SK-N-SH (cell line): Measurements from ENCODE around the gene OGFOD3. TPM values are rescaled to one million over a fixed set of nuclear protein-coding genes. Genes with fewer than 3 reads are reported as not detected.
"Not testable (repeated sequence)": the region's sequence is repeated elsewhere in the genome, so short reads cannot be mapped to it uniquely, and the experiment has no call there.

ENCODE experiments used
- CTCF ChIA-PET: fragments of 300-600, 350-600 bp; formaldehyde crosslinking; extraction: SDS; loops from one replicate; lab custom pipeline; 2021; lab: Yijun Ruan, JAX
- POLR2A ChIA-PET: fragments of 350-600 bp; sonication (Branson Sonifier 250); formaldehyde crosslinking; extraction: SDS; loops from one replicate; lab custom pipeline; 2020; ENCODE audit warnings: antibody characterized with exemption, inconsistent platforms; lab: Yijun Ruan, JAX
- DNase-seq: peaks from one replicate; pipeline ENCODE4 v3.0.0; 2012
- H2AFZ ChIP-seq: fragments of 200-600 bp; sonication (generic); 2 replicates; pipeline ENCODE4 v1.8.1; 2016; ENCODE audit warnings: antibody characterized with exemption, mild to moderate bottlenecking, low read depth
- H3F3A ChIP-seq: fragments of 200-600 bp; sonication (generic); replicated peaks from 2 replicates; pipeline ENCODE3; 2016; ENCODE audit warnings: antibody characterized with exemption, mild to moderate bottlenecking; ENCODE audit not compliant: insufficient read depth
- H3K27ac ChIP-seq, 2 experiments: fragments of 200-500 bp in 1 of 2; fragments of 200-600 bp in 1 of 2; sonication (Bioruptor generic) in 1 of 2; sonication (generic), shearing (Covaris generic) in 1 of 2; 2 replicates each; pipeline versions ENCODE4 v1.5.1 to v1.6.1; 2014 to 2016; ENCODE audit warnings: low read depth in 2 of 2, inconsistent platforms in 1 of 2, low read length in 1 of 2, mild to moderate bottlenecking in 1 of 2, mixed read lengths in 1 of 2
- H3K27me3 ChIP-seq: fragments of 200-600 bp; sonication (generic), shearing (Covaris generic); 2 replicates; pipeline ENCODE4 v1.6.1; 2016; ENCODE audit warnings: mixed run types; ENCODE audit not compliant: insufficient read depth
- H3K36me3 ChIP-seq, 2 experiments: fragments of 200-500 bp in 1 of 2; fragments of 200-600 bp in 1 of 2; sonication (Bioruptor generic) in 1 of 2; sonication (generic) in 1 of 2; replicated peaks in 1 of 2; 2 replicates each; pipeline versions ENCODE3 to v1.5.1; 2014 to 2016; ENCODE audit warnings: low read length in 1 of 2, mild to moderate bottlenecking in 1 of 2; ENCODE audit not compliant: insufficient read depth in 2 of 2, control insufficient read depth in 1 of 2
- H3K4me1 ChIP-seq, 2 experiments: fragments of 200-500 bp in 1 of 2; fragments of 200-600 bp in 1 of 2; sonication (Bioruptor generic) in 1 of 2; sonication (generic), shearing (Covaris generic) in 1 of 2; 2 replicates each; pipeline versions ENCODE4 v1.5.1 to v1.6.1; 2014 to 2016; ENCODE audit warnings: low read depth in 1 of 2, low read length in 1 of 2, mixed run types in 1 of 2; ENCODE audit not compliant: insufficient read depth in 2 of 2, control insufficient read depth in 1 of 2
- H3K4me2 ChIP-seq: fragments of 200-600 bp; sonication (generic), shearing (Covaris generic); 2 replicates; pipeline ENCODE4 v1.6.1; 2017; ENCODE audit warnings: mixed run types
- H3K4me3 ChIP-seq, 2 experiments: fragments of 200-500 bp in 1 of 2; fragments of 200-600 bp in 1 of 2; sonication (Bioruptor generic) in 1 of 2; sonication (generic), shearing (Covaris generic) in 1 of 2; 2 replicates each; pipeline versions ENCODE4 v1.5.1 to v1.8.1; 2014 to 2016; ENCODE audit warnings: low read depth in 2 of 2, inconsistent platforms in 1 of 2, low read length in 1 of 2, mild to moderate bottlenecking in 1 of 2, mixed read lengths in 1 of 2, moderate library complexity in 1 of 2
- H3K79me2 ChIP-seq: fragments of 200-600 bp; sonication (generic); 2 replicates; pipeline ENCODE4 v1.8.1; 2017; ENCODE audit warnings: mild to moderate bottlenecking; ENCODE audit not compliant: insufficient read depth
- H3K9ac ChIP-seq: fragments of 200-600 bp; sonication (generic); 2 replicates; pipeline ENCODE4 v1.6.1; 2017; ENCODE audit warnings: mixed run types
- H3K9me2 ChIP-seq: fragments of 200-600 bp; sonication (generic); 2 replicates; pipeline ENCODE4 v1.6.1; 2017; ENCODE audit warnings: mixed run types
- H3K9me3 ChIP-seq: fragments of 200-600 bp; sonication (generic); 2 replicates; pipeline ENCODE4 v1.6.1; 2017; ENCODE audit warnings: mixed run types, mild to moderate bottlenecking, moderate library complexity
- H4K20me1 ChIP-seq: fragments of 200-600 bp; sonication (generic); 2 replicates; pipeline ENCODE4 v1.6.1; 2017; ENCODE audit warnings: mild to moderate bottlenecking, mixed run types; ENCODE audit not compliant: insufficient read depth
- GABPA ChIP-seq: IDR thresholded peaks from 2 replicates; pipeline ENCODE4 v1.4.0; 2012; ENCODE audit warnings: low read depth, mild to moderate bottlenecking
- MXI1 ChIP-seq: IDR thresholded peaks from 2 replicates; pipeline ENCODE4 v1.6.1; 2012; ENCODE audit warnings: mild to moderate bottlenecking, low read depth, low read length, improper control_type of control experiment
- RCOR1 ChIP-seq: fragments of 150-350 bp; IDR thresholded peaks from 2 replicates; pipeline ENCODE4 v1.6.1; 2017; ENCODE audit warnings: antibody characterized with exemption, low read length
- TAF1 ChIP-seq: IDR thresholded peaks from 2 replicates; pipeline ENCODE4 v1.6.1; 2012; ENCODE audit warnings: low read depth, mild to moderate bottlenecking, low read length, moderate library complexity, borderline replicate concordance
- TEAD4 ChIP-seq: IDR thresholded peaks from 2 replicates; pipeline ENCODE4 v1.4.0; 2012; ENCODE audit warnings: mild to moderate bottlenecking, borderline replicate concordance; ENCODE audit not compliant: insufficient read depth
- WGBS: methylation state at CpG from one replicate; pipeline ENCODE4 v1.1.6; 2017; ENCODE audit warnings: low lambda C conversion rate; 5-methylcytosine and 5-hydroxymethylcytosine counted together
- polyA plus RNA-seq, 3 experiments: library from polyadenylated mRNA; depleted of rRNA; stranded (reverse); fragments of >200 nt; gene quantifications; 2 replicates each; pipeline ENCODE4 v1.2.3, GENCODE V29; 2012
- TF ChIP-seq, protein P1 (sequence below): IDR thresholded peaks from 2 replicates; pipeline ENCODE4 v1.6.1; 2012; ENCODE audit warnings: mild to moderate bottlenecking, low read depth, low read length, moderate library complexity

The OGFOD3 gene
- polyA plus RNA-seq, 1 of the 3 experiments (the other 2 are of a cell fraction), result 68.2 TPM

DNA sequence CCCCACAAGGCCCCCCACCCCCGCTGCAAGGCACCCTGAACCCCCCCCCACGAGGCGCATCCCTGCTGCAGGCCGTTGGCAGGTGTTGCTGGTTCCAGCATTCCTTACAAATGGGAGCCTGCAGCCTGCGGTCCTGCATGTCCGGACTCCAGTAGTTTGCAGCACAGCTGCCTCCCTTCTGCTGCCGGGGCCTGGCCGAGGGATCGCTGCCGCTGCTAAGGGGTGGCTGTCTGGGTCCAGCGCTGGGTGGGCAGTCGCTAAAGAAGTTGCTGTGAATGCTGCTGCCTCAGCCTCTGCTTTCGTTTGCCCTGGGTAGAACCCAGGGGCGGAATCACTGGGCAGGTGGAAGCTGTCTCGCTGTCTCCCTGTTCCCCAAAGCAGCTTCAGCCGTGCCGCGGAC, 35.0 kb downstream of the OGFOD3 start (continued):
- TF ChIP-seq, protein P1, sequence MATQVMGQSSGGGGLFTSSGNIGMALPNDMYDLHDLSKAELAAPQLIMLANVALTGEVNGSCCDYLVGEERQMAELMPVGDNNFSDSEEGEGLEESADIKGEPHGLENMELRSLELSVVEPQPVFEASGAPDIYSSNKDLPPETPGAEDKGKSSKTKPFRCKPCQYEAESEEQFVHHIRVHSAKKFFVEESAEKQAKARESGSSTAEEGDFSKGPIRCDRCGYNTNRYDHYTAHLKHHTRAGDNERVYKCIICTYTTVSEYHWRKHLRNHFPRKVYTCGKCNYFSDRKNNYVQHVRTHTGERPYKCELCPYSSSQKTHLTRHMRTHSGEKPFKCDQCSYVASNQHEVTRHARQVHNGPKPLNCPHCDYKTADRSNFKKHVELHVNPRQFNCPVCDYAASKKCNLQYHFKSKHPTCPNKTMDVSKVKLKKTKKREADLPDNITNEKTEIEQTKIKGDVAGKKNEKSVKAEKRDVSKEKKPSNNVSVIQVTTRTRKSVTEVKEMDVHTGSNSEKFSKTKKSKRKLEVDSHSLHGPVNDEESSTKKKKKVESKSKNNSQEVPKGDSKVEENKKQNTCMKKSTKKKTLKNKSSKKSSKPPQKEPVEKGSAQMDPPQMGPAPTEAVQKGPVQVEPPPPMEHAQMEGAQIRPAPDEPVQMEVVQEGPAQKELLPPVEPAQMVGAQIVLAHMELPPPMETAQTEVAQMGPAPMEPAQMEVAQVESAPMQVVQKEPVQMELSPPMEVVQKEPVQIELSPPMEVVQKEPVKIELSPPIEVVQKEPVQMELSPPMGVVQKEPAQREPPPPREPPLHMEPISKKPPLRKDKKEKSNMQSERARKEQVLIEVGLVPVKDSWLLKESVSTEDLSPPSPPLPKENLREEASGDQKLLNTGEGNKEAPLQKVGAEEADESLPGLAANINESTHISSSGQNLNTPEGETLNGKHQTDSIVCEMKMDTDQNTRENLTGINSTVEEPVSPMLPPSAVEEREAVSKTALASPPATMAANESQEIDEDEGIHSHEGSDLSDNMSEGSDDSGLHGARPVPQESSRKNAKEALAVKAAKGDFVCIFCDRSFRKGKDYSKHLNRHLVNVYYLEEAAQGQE, result no peak
- TF ChIP-seq MXI1 (no peak), GABPA (no peak), TAF1 (no peak)

DNA sequence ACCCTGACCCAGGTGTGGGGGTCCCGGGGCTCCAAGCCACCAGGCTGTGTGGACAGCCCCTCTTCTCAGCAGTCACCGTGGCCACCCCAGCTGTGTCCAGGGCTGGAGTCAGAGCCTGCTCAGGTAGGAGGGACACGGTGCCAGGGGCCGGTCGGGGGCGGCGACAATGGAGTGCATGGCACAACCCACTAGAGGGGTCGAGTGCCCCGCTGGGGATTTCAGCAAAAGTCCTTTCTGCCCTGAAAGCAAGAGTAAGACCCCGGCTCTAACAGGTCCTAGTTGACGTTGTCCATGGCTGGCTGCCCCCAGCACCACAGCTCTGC, 35.5 kb downstream of the OGFOD3 start:
- H3K27ac ChIP-seq, result no peak overlapping the region
- H3K4me2 ChIP-seq, result no peak overlapping the region
- H3K27me3 ChIP-seq, result peaks cover 29% of the 10 kb centered on the region
- 61% methylated on average over 11 of the region's 11 CpGs for WGBS
- ChIA-PET CTCF (interaction anchor here (1.1 to 2.6 kb wide), 5 partner anchors 16 to 146 kb away, joined by 3 to 9 read pairs (median 5); no protein-coding TSS in a partner anchor), POLR2A (no interaction called here)
- H3K9ac ChIP-seq, result no peak overlapping the region
- peaks cover 5% of the 10 kb centered on the region for H3F3A ChIP-seq
- H4K20me1 ChIP-seq, result 0 out of 2 replicates have a peak, but pooled peaks cover 8% of the 10 kb centered on the region
- no peak overlapping the region for H2AFZ ChIP-seq
- H3K4me1 ChIP-seq, result peaks cover 6 to 65% of the 10 kb centered on the region in 2 experiments; a peak in 2 of 4 replicates
- DNase-seq, result no peak
- no peaks in the 10 kb centered on the region for H3K36me3 ChIP-seq
- H3K79me2 ChIP-seq, result no peaks in the 10 kb centered on the region
- H3K9me3 ChIP-seq, result no peaks in the 10 kb centered on the region
- TF ChIP-seq TEAD4 (no peak), RCOR1 (no peak)
- H3K9me2 ChIP-seq, result no peaks in the 10 kb centered on the region
- no peak overlapping the region for H3K4me3 ChIP-seq

DNA sequence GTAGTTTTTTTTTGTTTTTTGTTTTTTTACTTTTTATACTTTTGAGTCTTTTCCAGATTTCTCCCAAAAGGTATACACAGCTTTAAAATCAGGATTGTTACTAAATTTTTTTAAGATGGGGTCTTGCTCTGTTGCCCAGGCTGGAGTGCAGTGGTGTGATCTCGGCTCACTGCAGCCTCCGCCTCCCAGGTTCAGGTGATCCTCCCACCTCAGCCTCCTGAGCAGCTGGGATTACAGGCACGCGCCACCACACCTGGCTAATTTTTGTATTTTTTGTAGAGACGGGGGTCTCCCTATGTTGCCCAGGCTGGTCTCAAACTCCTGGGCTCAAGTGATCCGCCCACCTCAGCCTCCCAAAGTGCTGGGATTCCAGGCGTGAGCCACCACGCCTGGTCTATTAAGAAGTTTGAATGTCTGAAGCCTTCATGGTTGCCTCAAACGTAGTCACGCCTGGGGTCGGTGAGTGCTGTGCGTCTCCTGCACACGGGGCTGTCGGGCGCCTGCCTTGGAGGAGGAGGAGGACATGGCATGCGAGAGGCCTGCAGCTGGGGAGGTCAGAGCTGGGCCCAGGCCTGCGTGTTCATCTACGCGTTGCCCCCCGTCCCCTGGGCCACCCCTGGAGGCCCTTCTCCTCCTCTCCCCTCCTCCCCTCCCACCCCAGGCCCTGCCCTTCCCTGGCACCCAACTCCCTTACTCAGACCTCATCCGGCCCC, 36.0 kb downstream of the OGFOD3 start:
- not testable (repeated sequence) for H3K9me3 ChIP-seq, H4K20me1 ChIP-seq, H3F3A ChIP-seq, H3K4me3 ChIP-seq, H3K27ac ChIP-seq, DNase-seq, H3K4me2 ChIP-seq, H3K9me2 ChIP-seq, H3K9ac ChIP-seq, H3K36me3 ChIP-seq, H3K79me2 ChIP-seq, H2AFZ ChIP-seq
- ChIA-PET CTCF (interaction anchor here (1.1 to 2.6 kb wide), 5 partner anchors 17 to 64 kb away, joined by 3 to 9 read pairs (median 5); no protein-coding TSS in a partner anchor), POLR2A (interaction anchor here (0.8 kb wide), 1 partner anchor 50 kb away, joined by 3 read pairs; no protein-coding TSS in a partner anchor)
- Histone ChIP-seq H3K4me1 (peaks cover 6 to 59% of the 10 kb centered on the region in 2 experiments; a peak in 2 of 4 replicates), H3K27me3 (peaks cover 33% of the 10 kb centered on the region)
- WGBS, result 86% methylated on average over 21 of the region's 21 CpGs

DNA sequence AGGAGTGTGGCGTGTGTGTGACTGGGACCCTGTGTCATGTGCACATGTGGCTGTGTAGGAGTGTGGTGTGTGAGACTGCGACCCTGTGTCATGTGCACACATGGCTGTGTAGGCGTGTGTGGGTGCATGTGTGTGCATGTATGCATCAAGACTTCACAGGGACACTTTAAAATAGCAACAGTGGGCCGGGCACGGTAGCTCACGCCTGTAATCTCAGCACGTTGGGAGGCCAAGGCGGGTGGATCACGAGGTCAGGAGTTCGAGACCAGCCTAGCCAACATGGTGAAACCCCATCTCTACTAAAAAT, 36.7 kb downstream of the OGFOD3 start:
- not testable (repeated sequence) for H2AFZ ChIP-seq, H3K9ac ChIP-seq
- 65% methylated on average over 10 of the region's 10 CpGs for WGBS

More for the DNA sequence above, 36.7 kb downstream of the OGFOD3 start:
- not testable (repeated sequence) for H3K9me3 ChIP-seq, H3K79me2 ChIP-seq, H3K4me3 ChIP-seq, H3K36me3 ChIP-seq, H3K27ac ChIP-seq, DNase-seq, H4K20me1 ChIP-seq, H3F3A ChIP-seq, H3K9me2 ChIP-seq
- peaks cover 6 to 52% of the 10 kb centered on the region in 2 experiments; a peak in 2 of 4 replicates for H3K4me1 ChIP-seq
- H3K27me3 ChIP-seq, result peaks cover 35% of the 10 kb centered on the region
- POLR2A ChIA-PET, result interaction anchor here (0.8 kb wide), 1 partner anchor 51 kb away, joined by 3 read pairs; no protein-coding TSS in a partner anchor
- H3K4me2 ChIP-seq, result 0 out of 2 replicates have a peak overlapping the region, but pooled peaks have one; percentile 66
- CTCF ChIA-PET, result interaction anchor here (1.0 to 2.2 kb wide), 4 partner anchors 13 to 146 kb away, joined by 3 to 9 read pairs (median 3); no protein-coding TSS in a partner anchor
